GM12873 (cell line): ENCODE results near the gene ACYP2.

Experiments used
- TF ChIP-seq, protein P1 (sequence below): IDR thresholded peaks from 2 replicates; pipeline ENCODE4 v1.5.1; 2012; ENCODE audit warnings: low read depth, mild to moderate bottlenecking, moderate library complexity, low read length, control low read depth; ENCODE audit not compliant: insufficient read depth; ENCODE audit errors: missing control alignments

The ACYP2 gene

GRCh38 chr2:54204476-54204875 lies 89.1 kb downstream of the ACYP2 start:
- TF ChIP-seq, protein P1, sequence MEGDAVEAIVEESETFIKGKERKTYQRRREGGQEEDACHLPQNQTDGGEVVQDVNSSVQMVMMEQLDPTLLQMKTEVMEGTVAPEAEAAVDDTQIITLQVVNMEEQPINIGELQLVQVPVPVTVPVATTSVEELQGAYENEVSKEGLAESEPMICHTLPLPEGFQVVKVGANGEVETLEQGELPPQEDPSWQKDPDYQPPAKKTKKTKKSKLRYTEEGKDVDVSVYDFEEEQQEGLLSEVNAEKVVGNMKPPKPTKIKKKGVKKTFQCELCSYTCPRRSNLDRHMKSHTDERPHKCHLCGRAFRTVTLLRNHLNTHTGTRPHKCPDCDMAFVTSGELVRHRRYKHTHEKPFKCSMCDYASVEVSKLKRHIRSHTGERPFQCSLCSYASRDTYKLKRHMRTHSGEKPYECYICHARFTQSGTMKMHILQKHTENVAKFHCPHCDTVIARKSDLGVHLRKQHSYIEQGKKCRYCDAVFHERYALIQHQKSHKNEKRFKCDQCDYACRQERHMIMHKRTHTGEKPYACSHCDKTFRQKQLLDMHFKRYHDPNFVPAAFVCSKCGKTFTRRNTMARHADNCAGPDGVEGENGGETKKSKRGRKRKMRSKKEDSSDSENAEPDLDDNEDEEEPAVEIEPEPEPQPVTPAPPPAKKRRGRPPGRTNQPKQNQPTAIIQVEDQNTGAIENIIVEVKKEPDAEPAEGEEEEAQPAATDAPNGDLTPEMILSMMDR, result no peak

DNA sequence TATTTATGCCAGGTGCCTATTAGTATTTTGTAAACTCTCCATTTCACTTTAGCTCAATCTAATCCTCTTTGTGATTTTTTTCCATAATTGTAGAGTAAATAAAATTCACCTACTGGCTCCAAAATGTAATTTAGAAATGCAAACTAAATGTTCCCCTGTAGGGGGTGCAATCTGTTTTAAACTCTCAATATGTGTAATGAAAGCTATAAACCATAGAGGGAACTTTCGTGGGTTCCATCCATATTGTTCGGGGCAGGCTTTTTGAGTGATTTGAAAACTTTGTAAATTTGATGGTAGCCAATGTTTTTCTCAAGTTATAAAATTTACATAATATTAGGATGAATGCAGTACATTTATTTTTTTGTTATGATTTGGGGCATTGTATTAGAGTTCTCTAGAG lies 91.2 kb downstream of the ACYP2 start:
- TF ChIP-seq, protein P1, result peak; percentile 43

GRCh38 chr2:54207666-54208195 lies 92.3 kb downstream of the ACYP2 start:
- TF ChIP-seq, protein P1, result no peak

- TF ChIP-seq, protein P1, result no peak
These were observed 93.2 kb downstream of the ACYP2 start for GRCh38 chr2:54208364-54209240.

DNA sequence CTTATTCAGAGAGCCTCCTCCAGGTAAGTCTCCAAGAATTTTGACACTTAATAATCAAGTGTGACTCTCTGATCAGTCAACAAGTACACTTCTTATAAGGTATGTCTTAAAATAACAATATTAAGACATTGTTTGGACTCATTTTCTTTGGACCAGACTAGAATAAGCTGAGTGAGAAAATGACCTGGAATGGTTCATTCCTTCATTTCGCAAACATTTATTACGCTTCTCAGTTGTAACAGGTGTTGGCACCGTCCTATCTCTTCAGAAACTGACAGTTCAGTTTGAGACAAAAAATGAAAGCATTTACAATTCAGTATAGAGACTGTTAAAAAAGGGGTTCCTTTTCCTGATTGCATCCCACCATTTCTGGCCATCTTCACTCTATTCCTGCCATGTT lies 94.0 kb downstream of the ACYP2 start:
- TF ChIP-seq, protein P1, result no peak

GRCh38 chr2:54212456-54212855 lies 97.0 kb downstream of the ACYP2 start:
- TF ChIP-seq, protein P1, result no peak

DNA sequence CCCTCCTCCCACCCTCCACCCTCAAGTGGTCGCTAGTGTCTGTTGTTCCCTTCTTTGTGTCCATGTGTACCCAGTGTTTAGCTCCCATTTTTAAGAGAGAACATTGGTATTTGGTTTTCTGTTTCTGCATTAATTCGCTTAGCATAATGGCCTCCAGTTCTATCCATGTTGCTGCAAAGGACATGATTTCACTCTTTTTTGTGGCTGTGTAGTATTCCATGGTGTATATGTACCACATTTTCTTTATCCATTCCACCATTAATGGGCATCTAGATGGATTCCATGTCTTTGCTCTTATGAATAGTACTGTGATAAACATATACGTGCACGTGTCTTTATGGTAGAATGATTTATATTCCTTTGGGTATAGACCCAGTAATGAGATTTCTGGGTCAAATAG lies 97.7 kb downstream of the ACYP2 start:
- TF ChIP-seq, protein P1, result no peak
